Frontal cortex (tissue), 4 donors: ENCODE measurements around the gene SHANK3. TPM values are rescaled to one million over a fixed set of nuclear protein-coding genes. Genes with fewer than 3 reads are reported as not detected.
A peak's percentile ranks its signal among the peaks of the same experiment; 100 is the strongest.
"Not testable (repeated sequence)": the region's sequence is repeated elsewhere in the genome, so short reads cannot be mapped to it uniquely, and the experiment has no call there.

Source experiments
- DNase-seq, 2 donors: peaks; one replicate each; pipeline ENCODE4 v3.0.0; 2012; ENCODE audit warnings: low spot score in 2 of 2
- FAIRE-seq: peaks from 2 replicates; lab custom pipeline; 2012; peaks lifted over from hg19 to GRCh38; lab: Jason Lieb, UNC
- total RNA-seq: library from RNA; depleted of rRNA; stranded (reverse); fragments of >200 nt; gene quantifications from one replicate; pipeline ENCODE4 v1.2.3, GENCODE V29; 2014
- donor health status: control.
- donor health status: control.
- donor health status: control.

Gene SHANK3
- total RNA-seq, 1 donor from 2014 or later, result 4.1 TPM

GRCh38 chr22:50643021-50643820 lies 29.4 kb upstream of the SHANK3 start:
- not testable (repeated sequence) for FAIRE-seq, DNase-seq

GRCh38 chr22:50643821-50644101 lies 28.9 kb upstream of the SHANK3 start:
- not testable (repeated sequence) for DNase-seq, FAIRE-seq

GRCh38 chr22:50653256-50653655 lies 19.4 kb upstream of the SHANK3 start:
- DNase-seq (no peak), FAIRE-seq (no peak)

GRCh38 chr22:50654664-50655063 lies 18.0 kb upstream of the SHANK3 start:
- DNase-seq, FAIRE-seq: not testable (repeated sequence)

GRCh38 chr22:50656122-50657070 lies 16.2 kb upstream of the SHANK3 start:
- DNase-seq, result no peak

GRCh38 chr22:50657925-50658324 lies 14.7 kb upstream of the SHANK3 start:
- FAIRE-seq (no peak), DNase-seq (no peak)

More at GRCh38 chr22:50656122-50657070, 16.2 kb upstream of the SHANK3 start:
- FAIRE-seq, result no peak

- DNase-seq, FAIRE-seq: not testable (repeated sequence)
Measured at GRCh38 chr22:50659711-50660110, 12.9 kb upstream of the SHANK3 start.

- FAIRE-seq (no peak), DNase-seq (no peak)
Measured at GRCh38 chr22:50660306-50660705, 12.3 kb upstream of the SHANK3 start.

- FAIRE-seq, result no peak
- no peak for DNase-seq
Measured at GRCh38 chr22:50665212-50665611, 7.4 kb upstream of the SHANK3 start.

GRCh38 chr22:50665738-50666137 lies 6.9 kb upstream of the SHANK3 start:
- DNase-seq, result no peak
- FAIRE-seq, result no peak

- FAIRE-seq (no peak), DNase-seq (peak in 1 of 2 donors; percentile 25)
Measured at GRCh38 chr22:50670513-50670912, 2.1 kb upstream of the SHANK3 start.

GRCh38 chr22:50670914-50671538 lies 1.6 kb upstream of the SHANK3 start:
- FAIRE-seq (no peak), DNase-seq (peak in 1 of 2 donors; percentile 11)

- DNase-seq (peak; percentile 23 to 42), FAIRE-seq (no peak)
Measured at GRCh38 chr22:50671641-50672040, 982 bp upstream of the SHANK3 start.

- no peak for FAIRE-seq
- DNase-seq, result peak in 1 of 2 donors; percentile 10
Measured at GRCh38 chr22:50672041-50672440, 582 bp upstream of the SHANK3 start.

- peak; percentile 47 to 58 for DNase-seq
- no peak for FAIRE-seq
Measured at GRCh38 chr22:50673231-50674129, 857 bp downstream of the SHANK3 start.

- FAIRE-seq (no peak), DNase-seq (peak; percentile 44)
Measured at GRCh38 chr22:50674130-50674500, 1.5 kb downstream of the SHANK3 start.

GRCh38 chr22:50674606-50675552 lies 2.3 kb downstream of the SHANK3 start:
- peak; percentile 70 to 71 for DNase-seq

GRCh38 chr22:50675553-50676179 lies 3.0 kb downstream of the SHANK3 start:
- FAIRE-seq (no peak), DNase-seq (peak in 1 of 2 donors; percentile 20)

More at GRCh38 chr22:50674606-50675552, 2.3 kb downstream of the SHANK3 start:
- FAIRE-seq, result no peak
